Spleen (tissue), 7 donors: Measurements from ENCODE around the gene LRBA.

Experiments used
- CTCF ChIP-seq, 11 experiments: fragments of 200-600 bp in 7 of 11; fragments of 450-650 bp in 4 of 11; sonication (generic) in 4 of 11; IDR thresholded peaks in 8 of 11; conservative IDR thresholded peaks in 3 of 11; 1 replicate in 7 of 11; 2 replicates in 4 of 11; pipeline versions ENCODE4 v1.4.0 to v1.8.0; 2016 to 2021; ENCODE audit warnings: antibody characterized with exemption in 11 of 11, inconsistent platforms in 4 of 11, mild to moderate bottlenecking in 1 of 11
- POLR2A ChIP-seq, 3 donors: fragments of 450-650 bp; IDR thresholded peaks; one replicate each; pipeline ENCODE4 v1.5.1; 2017; ENCODE audit warnings: antibody characterized with exemption in 3 of 3, mild to moderate bottlenecking in 1 of 3
- POLR2AphosphoS5 ChIP-seq, 3 donors: sonication (generic); formaldehyde crosslinking; IDR thresholded peaks; one replicate each; pipeline ENCODE4 v1.5.1; 2017; ENCODE audit warnings: antibody characterized with exemption in 3 of 3
- donor health status: DM: no; HTN: no; CAD: no; lungs with moderate emphysema.
- donor health status: DM: no; HTN: no; CAD: no.
- donor health status: DM: no; HTN: no; CAD: no.

DNA sequence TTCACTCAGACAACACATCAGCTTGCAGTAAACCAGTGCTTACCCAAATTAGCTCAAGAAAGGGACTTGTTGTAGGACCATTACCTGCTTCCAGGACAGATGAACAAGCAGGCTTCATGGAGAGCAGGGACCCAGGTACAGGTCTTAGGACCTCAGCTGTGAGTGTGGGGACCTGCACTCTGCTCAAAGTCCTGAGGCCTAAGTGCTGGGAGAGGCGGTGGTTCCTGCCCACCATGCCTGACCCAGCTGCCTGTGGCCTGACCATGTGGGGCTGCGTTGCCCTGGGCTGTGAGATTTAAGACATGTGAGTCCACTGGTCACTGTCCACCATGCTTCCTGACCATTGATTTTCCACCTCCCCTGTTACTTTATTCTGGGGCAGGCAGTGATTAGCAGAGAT, 796.6 kb downstream of the LRBA start:
- no peak for TF ChIP-seq CTCF (IDR thresholded peaks at IDR 0.05 in 8 of 11, conservative IDR thresholded peaks at IDR 0.05 in 3 of 11)
- no peak for TF ChIP-seq POLR2AphosphoS5 (IDR thresholded peaks at IDR 0.05)
- no peak for TF ChIP-seq POLR2A (IDR thresholded peaks at IDR 0.05)
